HL-60 (cell line): ENCODE measurements around the gene PYGB.
"Not testable (repeated sequence)": the region's sequence is repeated elsewhere in the genome, so short reads cannot be mapped to it uniquely, and the experiment has no call there.

Experiments used
- CTCF ChIP-seq: IDR thresholded peaks from one replicate; pipeline ENCODE4 v1.5.1; 2011; ENCODE audit warnings: low read length, control low read depth, inconsistent platforms; ENCODE audit not compliant: insufficient read depth
- GABPA ChIP-seq: IDR thresholded peaks from 2 replicates; pipeline ENCODE4 v1.6.1; 2012; ENCODE audit warnings: low read depth
- POLR2AphosphoS5 ChIP-seq: IDR thresholded peaks from 2 replicates; pipeline ENCODE4 v1.6.1; 2012; ENCODE audit warnings: low read depth
- REST ChIP-seq: IDR thresholded peaks from 2 replicates; pipeline ENCODE4 v1.6.1; 2012; ENCODE audit warnings: low read depth; ENCODE audit not compliant: insufficient replicate concordance
- SPI1 ChIP-seq: IDR thresholded peaks from 2 replicates; pipeline ENCODE4 v1.6.1; 2012; ENCODE audit warnings: low read depth, mild to moderate bottlenecking, borderline replicate concordance

- TF ChIP-seq POLR2AphosphoS5, CTCF, REST, SPI1, GABPA: not testable (repeated sequence)
These were observed 6.3 kb upstream of the PYGB start for GRCh38 chr20:25241659-25241955.
